Upper lobe of right lung (tissue), 1 donor: ENCODE data around the gene GNAL. TPM values are rescaled to one million over a fixed set of nuclear protein-coding genes. Genes with fewer than 3 reads are reported as not detected.

Source experiments
- ATAC-seq: fragments of 200-7000 bp; cut with Tn5 transposase; one replicate; pipeline ENCODE4 v1.9.1; 2020; ENCODE audit warnings: mild to moderate bottlenecking, moderate library complexity
- DNase-seq: peaks from one replicate; pipeline ENCODE4 v3.0.0-alpha.2; 2020
- H3K27ac ChIP-seq: fragments of 200-600 bp; one replicate; pipeline ENCODE4 v1.8.0; 2022
- H3K27me3 ChIP-seq: fragments of 200-600 bp; one replicate; pipeline ENCODE4 v1.8.0; 2022; ENCODE audit warnings: mild to moderate bottlenecking
- H3K36me3 ChIP-seq: fragments of 200-600 bp; one replicate; pipeline ENCODE4 v1.8.0; 2022
- H3K4me1 ChIP-seq: fragments of 200-600 bp; one replicate; pipeline ENCODE4 v1.8.0; 2022
- H3K4me3 ChIP-seq: fragments of 200-600 bp; one replicate; pipeline ENCODE4 v1.8.0; 2022; ENCODE audit warnings: mild to moderate bottlenecking
- H3K9me3 ChIP-seq: fragments of 200-600 bp; one replicate; pipeline ENCODE4 v1.8.0; 2022
- CTCF ChIP-seq: fragments of 200-600 bp; IDR thresholded peaks from one replicate; pipeline ENCODE4 v1.8.0; 2022; ENCODE audit warnings: antibody characterized with exemption
- intact Hi-C: fragments of 100-400 bp; cut with DNase I; formaldehyde crosslinking; loops from one replicate; pipeline ENCODE4 v1.11.0; 2022
- total RNA-seq: library from RNA; stranded (reverse); fragmentation: NEBNext Ultra II Directional; extraction: Animal tissue kit (Norgen Biotek cat#: 25700); gene quantifications from one replicate; pipeline ENCODE4 v1.2.1, GENCODE V29; 2021
- donor health status: DM: no; HTN: yes; CAD: no; lungs with severe emphysema.

GNAL gene
- total RNA-seq, 1 donor from 2014 or later: 4.3 TPM

GRCh38 chr18:11767935-11768334, 78.9 kb downstream of the GNAL start:
- no peak overlapping the region for H3K27ac ChIP-seq
- no peaks in the 10 kb centered on the region for H3K4me1 ChIP-seq
- no peaks in the 10 kb centered on the region for H3K27me3 ChIP-seq
- TF ChIP-seq CTCF: no peak
- no peak overlapping the region for H3K4me3 ChIP-seq
- H3K36me3 ChIP-seq: no peaks in the 10 kb centered on the region
- DNase-seq (no peak), ATAC-seq (no peak)
- intact Hi-C loops: no loop called here
- H3K9me3 ChIP-seq: no peaks in the 10 kb centered on the region

- DNase-seq: no peak
- Histone ChIP-seq H3K4me3 (no peak overlapping the region), H3K27me3 (no peaks in the 10 kb centered on the region), H3K4me1 (no peaks in the 10 kb centered on the region), H3K9me3 (no peaks in the 10 kb centered on the region), H3K27ac (no peak overlapping the region), H3K36me3 (no peaks in the 10 kb centered on the region)
- no peak for ATAC-seq
- no peak for TF ChIP-seq CTCF
- intact Hi-C loops: no loop called here
Observed at GRCh38 chr18:11775436-11776174, 86.5 kb downstream of the GNAL start.

- Histone ChIP-seq H3K4me3 (no peak overlapping the region), H3K4me1 (no peaks in the 10 kb centered on the region), H3K27me3 (no peaks in the 10 kb centered on the region), H3K36me3 (no peaks in the 10 kb centered on the region), H3K9me3 (no peaks in the 10 kb centered on the region), H3K27ac (no peak overlapping the region)
- ATAC-seq: no peak
- TF ChIP-seq CTCF: no peak
- intact Hi-C loops: no loop called here
- no peak for DNase-seq
Observed at GRCh38 chr18:11780042-11780441, 91.0 kb downstream of the GNAL start.

- DNase-seq (no peak), ATAC-seq (no peak)
- H3K27ac ChIP-seq: no peak overlapping the region
- intact Hi-C loops: no loop called here
- no peak overlapping the region for H3K4me3 ChIP-seq
- no peaks in the 10 kb centered on the region for H3K27me3 ChIP-seq
- TF ChIP-seq CTCF: no peak
- H3K4me1 ChIP-seq: no peaks in the 10 kb centered on the region
- no peaks in the 10 kb centered on the region for H3K36me3 ChIP-seq
- H3K9me3 ChIP-seq: no peaks in the 10 kb centered on the region
Observed at GRCh38 chr18:11783716-11784331, 94.8 kb downstream of the GNAL start.

- Histone ChIP-seq H3K27ac (no peak overlapping the region), H3K36me3 (no peaks in the 10 kb centered on the region), H3K9me3 (no peaks in the 10 kb centered on the region), H3K4me3 (no peak overlapping the region), H3K27me3 (no peaks in the 10 kb centered on the region), H3K4me1 (no peaks in the 10 kb centered on the region)
- ATAC-seq: no peak
- DNase-seq: no peak
- no peak for TF ChIP-seq CTCF
- intact Hi-C loops: no loop called here
Observed at GRCh38 chr18:11784674-11785304, 95.7 kb downstream of the GNAL start.
